Measurements from ENCODE around the gene FBXL2.

Gene FBXL2

GRCh38 chr3:33277193-33277882, at the start of gene FBXL2:
Gene FBXL2 (plus strand): TSS chr3:33277442. CDS start chr3:33277513, 71 bp downstream.
- DNase-seq = no peak

GRCh38 chr3:33229066-33229465, 48.2 kb upstream of the FBXL2 start:
- no peak for DNase-seq

GRCh38 chr3:33229947-33230346, 47.3 kb upstream of the FBXL2 start:
- no peak for DNase-seq

- DNase-seq = no peak
These were observed 45.3 kb upstream of the FBXL2 start for GRCh38 chr3:33231756-33232465.

GRCh38 chr3:33233884-33234283, 43.4 kb upstream of the FBXL2 start:
- DNase-seq = no peak

GRCh38 chr3:33236005-33236404, 41.2 kb upstream of the FBXL2 start:
- no peak for DNase-seq

- DNase-seq = no peak
These were observed 39.8 kb upstream of the FBXL2 start for GRCh38 chr3:33237439-33237838.

GRCh38 chr3:33238923-33239322, 38.3 kb upstream of the FBXL2 start:
- DNase-seq = no peak

- DNase-seq = no peak
These were observed 37.0 kb upstream of the FBXL2 start for GRCh38 chr3:33240261-33240660.

- no peak for DNase-seq
These were observed 30.5 kb upstream of the FBXL2 start for GRCh38 chr3:33246786-33247185.

GRCh38 chr3:33250712-33251111, 26.5 kb upstream of the FBXL2 start:
- DNase-seq = no peak

- DNase-seq = no peak
These were observed 21.0 kb upstream of the FBXL2 start for GRCh38 chr3:33256249-33256648.

GRCh38 chr3:33260104-33260503, 17.1 kb upstream of the FBXL2 start:
- no peak for DNase-seq

- no peak for DNase-seq
These were observed 7.9 kb upstream of the FBXL2 start for GRCh38 chr3:33269385-33269784.

- no peak for DNase-seq
These were observed 5.9 kb upstream of the FBXL2 start for GRCh38 chr3:33271324-33271723.

- no peak for DNase-seq
These were observed 3.6 kb upstream of the FBXL2 start for GRCh38 chr3:33273628-33274027.

- no peak for DNase-seq
These were observed 921 bp downstream of the FBXL2 start for GRCh38 chr3:33278163-33278562.

GRCh38 chr3:33287672-33288282, 10.5 kb downstream of the FBXL2 start:
- no peak for DNase-seq

GRCh38 chr3:33299395-33300081, 22.3 kb downstream of the FBXL2 start:
- DNase-seq = no peak

GRCh38 chr3:33312361-33312760, 35.1 kb downstream of the FBXL2 start:
- no peak for DNase-seq

- no peak for DNase-seq
These were observed 36.1 kb downstream of the FBXL2 start for GRCh38 chr3:33313331-33313730.

- DNase-seq = no peak
These were observed 37.8 kb downstream of the FBXL2 start for GRCh38 chr3:33314993-33315392.

GRCh38 chr3:33315826-33316225, 38.6 kb downstream of the FBXL2 start:
- no peak for DNase-seq
